Right ventricle myocardium inferior (tissue), 1 donor: ENCODE data around the gene ST3GAL3. TPM values are rescaled to one million over a fixed set of nuclear protein-coding genes. Genes with fewer than 3 reads are reported as not detected.

ENCODE experiments used
- ATAC-seq: fragments of 200-7000 bp; cut with Tn5 transposase; one replicate; pipeline ENCODE4 v1.9.1; 2020; ENCODE audit warnings: mild to moderate bottlenecking, moderate library complexity
- DNase-seq: peaks from one replicate; pipeline ENCODE4 v3.0.0; 2021; ENCODE audit errors: missing footprints
- intact Hi-C: fragments of 100-400 bp; cut with DNase I; formaldehyde crosslinking; loops from one replicate; pipeline ENCODE4 v1.11.0; 2022
- total RNA-seq: library from RNA; stranded (reverse); fragmentation: NEBNext Ultra II Directional; extraction: Animal tissue kit (Norgen Biotek cat#: 25700); gene quantifications from one replicate; pipeline ENCODE4 v1.2.1, GENCODE V29; 2021
- donor health status: DM: no; HTN: yes; CAD: no; lungs with severe emphysema.

ST3GAL3 gene
- total RNA-seq, 1 donor from 2014 or later: 22.0 TPM

DNA sequence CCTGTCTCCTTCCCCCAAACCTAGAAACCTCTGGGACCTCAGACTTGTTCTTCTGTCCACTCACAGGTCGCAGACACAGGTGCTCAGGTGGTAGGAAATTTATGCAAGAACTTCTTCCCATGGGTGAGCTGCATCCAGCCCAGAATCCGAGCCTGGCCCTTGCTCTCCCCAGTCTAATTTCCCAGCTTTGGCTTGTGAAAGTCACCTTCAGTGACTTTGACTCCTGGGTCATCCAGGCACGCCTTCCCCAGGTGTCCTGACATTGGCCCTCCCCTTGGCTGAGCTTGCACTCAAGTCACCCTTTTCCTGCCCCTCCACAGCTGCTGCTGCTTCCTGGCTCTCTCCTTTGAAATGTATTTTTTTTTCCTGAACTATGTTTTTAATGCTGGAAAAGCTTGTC, 246.0 kb downstream of the ST3GAL3 start:
- DNase-seq (no peak), ATAC-seq (no peak)
- intact Hi-C loops: no loop called here

DNA sequence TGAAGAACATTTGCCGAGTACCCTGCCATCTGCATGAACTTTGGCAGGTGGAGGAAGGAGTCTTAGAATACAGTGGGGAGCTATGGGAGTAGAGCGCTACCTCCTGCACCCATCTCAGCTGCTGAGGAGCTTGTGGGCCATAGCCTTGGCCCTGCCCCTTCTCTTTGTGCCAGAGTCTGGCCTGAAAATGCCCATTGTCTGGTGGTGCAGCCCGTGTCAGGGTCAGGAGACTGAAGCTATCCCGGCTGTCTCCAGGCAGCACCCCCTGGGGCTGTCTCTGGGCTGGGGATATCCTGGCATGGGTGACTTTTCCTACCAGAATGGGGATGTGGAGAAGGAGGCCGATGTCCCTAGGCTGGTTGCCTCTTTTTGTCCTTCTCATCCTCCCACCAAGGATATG, 246.7 kb downstream of the ST3GAL3 start:
- ATAC-seq (no peak), DNase-seq (no peak)
- intact Hi-C loops: no loop called here

GRCh38 chr1:43956234-43956633, 248.9 kb downstream of the ST3GAL3 start:
- intact Hi-C loops: no loop called here
- ATAC-seq (no peak), DNase-seq (no peak)

DNA sequence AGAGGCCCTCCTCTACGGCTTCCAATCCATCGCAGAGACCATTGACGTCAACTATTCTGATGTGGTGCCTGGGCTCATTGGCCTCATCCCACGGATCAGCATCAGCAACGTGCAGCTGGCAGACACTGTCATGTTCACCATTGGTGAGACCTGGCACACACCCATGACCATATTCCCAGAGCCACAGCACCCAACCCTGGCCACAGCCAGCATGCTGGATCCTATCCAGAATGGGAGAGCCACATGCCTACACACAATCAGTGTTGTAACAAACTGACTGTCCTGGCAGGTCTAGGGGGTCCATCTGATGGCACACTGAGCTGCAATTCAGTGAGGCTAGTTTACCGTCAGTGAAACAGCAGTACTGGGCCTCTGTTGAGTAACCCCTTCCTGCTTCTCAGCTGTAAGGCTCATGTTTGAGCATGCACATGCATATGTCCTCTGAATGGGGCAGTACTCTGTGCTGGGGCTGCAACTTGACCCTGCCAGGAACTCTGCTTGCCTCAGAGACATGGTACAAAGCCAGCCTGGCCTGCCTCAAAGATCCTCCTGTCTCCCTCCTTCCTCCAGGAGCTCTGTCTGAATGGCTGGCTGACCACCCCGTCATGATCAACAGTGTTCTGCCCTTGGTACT, 250.2 kb downstream of the ST3GAL3 start:
- intact Hi-C loops: no loop called here
- DNase-seq: no peak
- ATAC-seq: no peak

DNA sequence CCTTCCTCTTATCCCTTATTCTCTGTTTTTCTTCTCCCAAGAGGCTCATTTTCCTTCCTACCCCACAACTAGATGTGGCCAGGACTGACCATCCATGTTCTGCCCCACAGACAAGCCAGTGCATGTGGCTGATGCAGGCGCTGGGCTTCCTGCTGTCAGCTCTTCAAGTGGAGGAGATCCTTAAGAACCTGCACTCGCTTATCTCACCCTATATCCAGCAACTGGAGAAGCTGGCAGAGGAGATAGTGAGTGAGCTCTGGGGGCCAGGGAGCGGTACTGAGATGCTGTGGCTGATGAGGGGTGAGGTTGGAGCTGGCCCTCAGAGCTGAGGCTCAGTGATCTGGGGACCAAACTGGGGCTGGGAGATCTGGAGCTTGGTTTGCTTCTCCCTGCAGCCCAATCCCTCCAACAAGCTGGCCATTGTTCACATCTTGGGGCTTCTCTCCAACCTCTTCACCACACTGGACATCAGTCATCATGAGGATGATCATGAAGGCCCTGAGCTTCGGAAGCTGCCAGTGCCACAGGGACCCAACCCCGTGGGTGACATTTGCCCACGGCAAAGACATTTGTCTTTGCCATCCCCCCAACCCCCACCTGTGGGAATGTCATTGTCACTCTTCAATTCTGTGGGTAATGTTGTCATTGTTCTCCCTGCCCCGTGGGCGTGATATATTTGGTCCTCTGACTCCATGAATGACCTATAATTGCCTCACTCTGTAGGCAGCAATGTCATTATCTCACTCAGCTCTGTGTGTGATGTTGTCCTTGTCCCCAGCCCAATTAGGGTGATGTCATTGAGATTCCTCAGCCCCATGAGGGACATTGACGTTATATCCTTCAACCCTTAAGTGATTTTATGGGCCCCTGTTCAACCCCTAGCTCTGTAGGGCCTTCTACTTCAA, 251.3 kb downstream of the ST3GAL3 start:
- DNase-seq (no peak), ATAC-seq (no peak)
- intact Hi-C loops: no loop called here

DNA sequence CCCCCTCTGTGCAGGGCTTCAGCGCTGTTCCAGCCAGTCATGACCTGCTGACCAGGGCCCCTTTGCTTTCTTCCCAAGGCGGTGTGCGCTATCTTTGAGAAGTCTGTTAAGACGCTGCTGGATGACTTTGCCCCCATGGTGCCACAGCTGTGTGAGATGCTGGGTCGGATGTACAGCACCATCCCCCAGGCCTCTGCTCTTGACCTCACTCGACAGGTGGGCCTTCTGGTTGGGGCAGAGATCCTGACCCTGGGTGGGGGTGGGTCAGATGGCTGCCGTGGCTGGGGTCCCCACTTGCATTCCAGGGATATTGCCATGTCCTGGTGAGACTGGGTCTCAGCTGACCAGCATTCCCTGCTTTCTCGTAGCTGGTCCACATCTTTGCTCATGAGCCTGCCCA, 253.5 kb downstream of the ST3GAL3 start:
- no peak for ATAC-seq
- no peak for DNase-seq
- intact Hi-C loops: no loop called here

GRCh38 chr1:43961692-43962091, 254.4 kb downstream of the ST3GAL3 start:
- DNase-seq: no peak
- intact Hi-C loops: no loop called here
- ATAC-seq: no peak

GRCh38 chr1:43962324-43962723, 255.0 kb downstream of the ST3GAL3 start:
- intact Hi-C loops: no loop called here
- ATAC-seq (no peak), DNase-seq (no peak)

DNA sequence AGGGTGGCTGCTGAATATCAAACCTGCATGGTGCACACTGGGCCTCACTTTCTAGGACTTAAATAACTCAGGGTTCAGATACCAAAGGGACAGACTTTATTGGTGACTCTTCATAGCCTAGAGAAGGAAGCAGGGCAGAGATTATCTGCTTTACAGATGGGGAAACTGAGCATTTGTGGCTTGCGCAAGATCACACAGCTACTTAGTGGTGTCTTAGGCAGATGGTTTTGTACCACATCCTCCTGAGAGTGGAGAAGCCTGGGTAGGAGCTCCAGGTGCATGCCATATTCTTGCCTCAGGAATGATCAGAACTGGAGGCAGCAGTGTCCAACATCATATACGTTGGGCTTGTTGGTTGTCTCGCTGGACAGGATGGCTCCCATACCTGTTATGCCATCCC, 255.7 kb downstream of the ST3GAL3 start:
- no peak for ATAC-seq
- intact Hi-C loops: no loop called here
- DNase-seq: no peak

DNA sequence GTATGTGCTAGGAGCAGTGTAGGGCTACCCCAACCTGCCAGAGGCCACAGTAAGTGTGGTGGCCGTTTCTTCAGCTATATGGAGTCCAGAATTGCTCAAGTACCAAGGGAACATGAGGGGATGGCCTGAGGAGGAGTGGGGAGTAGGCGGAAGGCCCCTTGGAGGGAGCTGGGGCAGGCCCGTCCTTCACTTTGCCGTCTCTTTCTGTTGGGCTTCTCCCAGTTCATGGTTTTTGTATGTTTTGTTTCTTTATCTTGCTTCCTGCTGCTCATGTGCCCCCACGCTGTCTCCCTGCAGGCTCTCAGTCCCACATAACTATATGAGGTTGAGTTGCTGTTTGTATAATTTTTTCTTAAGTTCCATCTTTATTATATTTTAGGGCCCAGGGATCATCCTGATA, 256.6 kb downstream of the ST3GAL3 start:
- DNase-seq (no peak), ATAC-seq (no peak)
- intact Hi-C loops: no loop called here

GRCh38 chr1:43965316-43965715, 258.0 kb downstream of the ST3GAL3 start:
- DNase-seq: no peak
- ATAC-seq: no peak
- intact Hi-C loops: no loop called here

DNA sequence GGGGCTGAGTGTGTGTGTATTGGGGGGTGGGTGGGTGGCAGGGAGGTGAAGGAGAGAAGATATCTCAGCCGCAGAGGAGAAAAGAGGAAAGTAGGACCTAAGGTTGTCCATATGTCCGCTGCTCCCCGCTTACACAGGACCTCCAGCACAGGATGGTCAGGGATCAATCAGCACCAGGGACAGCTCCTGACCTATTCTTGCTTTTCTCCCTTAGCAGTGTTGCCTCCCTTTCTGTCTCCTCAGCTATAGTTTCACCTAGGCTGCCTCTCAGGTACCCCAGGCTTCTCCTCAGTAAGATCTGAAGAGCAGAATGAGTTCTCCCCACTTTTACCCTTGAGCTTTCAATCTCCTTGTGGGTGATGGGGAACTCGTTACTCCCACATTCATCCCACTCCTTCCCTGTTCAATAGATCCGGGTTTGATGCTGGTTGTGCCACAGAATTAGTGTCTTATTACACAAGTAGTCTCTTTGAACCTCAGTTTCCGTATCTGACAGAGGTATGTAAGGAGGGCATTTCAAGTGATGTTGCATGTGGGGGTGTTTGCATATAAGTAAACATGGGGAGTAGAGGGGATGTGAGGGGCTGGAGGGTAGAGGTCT, 261.1 kb downstream of the ST3GAL3 start:
- DNase-seq (no peak), ATAC-seq (no peak)
- intact Hi-C loops: no loop called here

DNA sequence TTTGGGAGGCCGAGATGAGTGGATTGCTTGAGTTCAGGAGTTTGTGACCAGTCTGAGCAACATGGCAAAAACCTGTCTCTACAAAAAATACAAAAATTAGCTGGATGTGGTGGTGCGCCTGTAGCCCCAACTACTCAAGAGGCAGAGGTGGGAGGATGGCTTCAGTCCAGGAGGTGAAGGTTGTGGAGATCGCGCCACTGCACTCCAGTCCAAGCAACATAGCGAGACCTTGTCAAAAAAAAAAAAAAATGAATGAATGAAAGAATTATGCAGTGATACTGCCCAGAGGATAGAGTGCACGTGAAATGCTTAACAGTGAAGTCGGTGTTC, 262.0 kb downstream of the ST3GAL3 start:
- ATAC-seq: no peak
- no peak for DNase-seq
- intact Hi-C loops: no loop called here

DNA sequence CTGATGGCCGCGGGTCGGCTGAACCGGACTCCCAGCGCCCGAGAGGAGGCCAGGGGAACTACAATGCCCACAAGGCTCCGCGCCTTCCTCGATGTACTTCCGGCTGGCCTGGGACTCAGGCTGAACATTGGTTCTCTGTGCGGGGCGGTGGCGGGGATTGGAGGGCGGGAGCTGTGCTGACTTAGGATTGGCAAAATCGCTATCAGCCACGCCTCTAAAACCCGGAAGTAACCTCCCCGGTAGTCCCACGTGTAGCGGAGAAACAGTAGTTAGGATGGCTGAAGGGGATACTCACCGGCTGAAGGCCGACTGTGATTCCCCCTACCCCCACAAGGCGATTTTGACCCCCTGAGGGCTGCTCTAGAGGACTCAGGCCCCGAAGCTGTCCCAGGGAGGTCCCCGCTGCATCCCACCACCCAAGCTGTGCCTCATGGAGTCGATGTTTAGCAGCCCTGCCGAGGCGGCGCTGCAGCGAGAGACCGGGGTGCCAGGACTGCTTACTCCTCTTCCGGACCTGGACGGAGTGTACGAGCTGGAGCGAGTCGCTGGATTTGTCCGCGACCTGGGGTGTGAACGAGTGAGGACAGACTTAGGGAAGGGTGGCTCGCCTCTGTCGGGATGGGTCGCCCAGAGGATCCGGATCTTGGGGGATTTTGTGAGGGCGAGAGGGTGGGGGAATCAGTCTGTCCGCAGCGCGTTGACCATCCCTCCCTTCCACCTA, 262.6 kb downstream of the ST3GAL3 start, which contains the start of gene DPH2:
Gene DPH2, plus strand, starts transcription at position 265 of the 721 bp plus-strand sequence. Its CDS starts 166 bp downstream, at position 431.
- peak; percentile 98 for DNase-seq
- intact Hi-C loops: no loop called here
- ATAC-seq: peak; percentile 94

DNA sequence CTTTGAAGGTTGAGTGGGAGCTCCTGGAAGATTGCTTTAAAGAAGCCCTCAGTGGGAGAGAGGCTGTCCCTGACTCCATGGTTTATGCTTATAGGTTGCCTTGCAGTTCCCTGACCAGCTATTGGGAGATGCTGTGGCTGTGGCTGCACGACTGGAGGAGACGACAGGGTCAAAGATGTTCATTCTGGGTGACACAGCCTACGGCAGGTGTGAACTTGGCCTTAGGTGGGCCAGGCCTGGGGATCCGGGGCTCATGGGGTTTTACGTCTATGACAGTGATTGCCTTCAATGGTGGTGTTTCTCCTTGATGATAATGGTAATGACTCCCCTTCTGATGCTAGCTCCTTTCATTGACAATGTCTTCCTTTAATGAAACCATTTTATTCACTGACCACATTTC, 263.2 kb downstream of the ST3GAL3 start:
- ATAC-seq: no peak
- no peak for DNase-seq
- intact Hi-C loops: no loop called here

- ATAC-seq: no peak
- intact Hi-C loops: no loop called here
These were observed 263.6 kb downstream of the ST3GAL3 start for GRCh38 chr1:43970911-43971310.

DNA sequence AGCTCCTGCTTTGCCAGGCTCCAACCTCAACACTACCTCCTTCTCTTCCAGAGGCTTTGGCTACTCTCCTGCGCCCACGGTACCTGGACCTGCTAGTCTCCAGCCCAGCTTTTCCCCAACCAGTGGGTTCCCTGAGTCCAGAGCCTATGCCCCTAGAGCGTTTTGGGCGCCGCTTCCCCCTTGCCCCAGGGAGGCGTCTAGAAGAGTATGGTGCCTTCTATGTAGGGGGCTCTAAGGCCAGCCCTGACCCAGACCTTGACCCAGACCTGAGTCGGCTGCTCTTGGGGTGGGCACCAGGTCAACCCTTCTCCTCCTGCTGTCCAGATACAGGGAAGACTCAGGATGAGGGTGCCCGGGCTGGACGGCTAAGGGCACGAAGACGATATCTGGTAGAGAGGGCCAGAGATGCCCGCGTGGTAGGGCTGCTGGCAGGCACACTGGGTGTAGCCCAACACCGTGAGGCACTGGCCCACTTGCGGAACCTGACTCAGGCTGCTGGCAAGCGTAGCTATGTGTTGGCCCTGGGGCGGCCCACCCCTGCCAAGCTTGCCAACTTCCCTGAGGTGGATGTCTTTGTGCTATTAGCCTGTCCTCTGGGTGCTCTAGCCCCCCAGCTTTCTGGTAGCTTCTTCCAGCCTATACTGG, 264.1 kb downstream of the ST3GAL3 start:
- ATAC-seq: no peak
- DNase-seq: no peak
- intact Hi-C loops: no loop called here

More at GRCh38 chr1:43970911-43971310, 263.6 kb downstream of the ST3GAL3 start:
- DNase-seq: no peak

DNA sequence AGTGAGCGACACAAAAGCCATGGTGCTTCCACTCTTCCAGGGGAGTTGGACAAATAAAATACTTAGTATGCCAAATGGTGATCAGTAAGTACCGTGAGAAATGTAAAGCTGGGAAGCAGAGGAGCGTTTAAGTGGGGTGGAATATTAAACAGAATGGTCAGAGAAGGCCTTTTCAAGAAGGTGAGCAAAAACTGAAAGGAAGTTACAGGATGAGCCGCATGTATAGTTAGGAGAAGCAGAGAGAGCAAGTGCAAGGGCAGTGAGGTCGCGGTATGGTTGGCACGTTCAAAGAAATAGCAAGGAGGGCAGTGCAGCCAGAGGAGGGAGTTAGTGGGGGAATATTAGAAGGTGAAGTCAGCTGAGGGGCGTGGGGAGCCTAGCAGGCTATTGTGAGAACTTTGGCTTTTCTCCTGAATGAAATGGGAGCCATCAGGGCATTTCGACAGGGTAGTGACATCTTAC, 266.7 kb downstream of the ST3GAL3 start:
- ATAC-seq: no peak
- intact Hi-C loops: loop anchor here (1.0 kb wide), 1 partner anchor 28 kb away; the partner anchor contains the start of gene IPO13

More for the DNA sequence above, 266.7 kb downstream of the ST3GAL3 start:
- DNase-seq: no peak
